ENCODE measurements around the gene DYNLT2B. TPM values are rescaled to one million over a fixed set of nuclear protein-coding genes. Genes with fewer than 3 reads are reported as not detected.
A peak's percentile ranks its signal among the peaks of the same experiment; 100 is the strongest.
"Not testable (repeated sequence)": the region's sequence is repeated elsewhere in the genome, so short reads cannot be mapped to it uniquely, and the experiment has no call there.

DYNLT2B gene
- total RNA-seq, 1 donor from 2014 or later: 5.0 TPM

DNA sequence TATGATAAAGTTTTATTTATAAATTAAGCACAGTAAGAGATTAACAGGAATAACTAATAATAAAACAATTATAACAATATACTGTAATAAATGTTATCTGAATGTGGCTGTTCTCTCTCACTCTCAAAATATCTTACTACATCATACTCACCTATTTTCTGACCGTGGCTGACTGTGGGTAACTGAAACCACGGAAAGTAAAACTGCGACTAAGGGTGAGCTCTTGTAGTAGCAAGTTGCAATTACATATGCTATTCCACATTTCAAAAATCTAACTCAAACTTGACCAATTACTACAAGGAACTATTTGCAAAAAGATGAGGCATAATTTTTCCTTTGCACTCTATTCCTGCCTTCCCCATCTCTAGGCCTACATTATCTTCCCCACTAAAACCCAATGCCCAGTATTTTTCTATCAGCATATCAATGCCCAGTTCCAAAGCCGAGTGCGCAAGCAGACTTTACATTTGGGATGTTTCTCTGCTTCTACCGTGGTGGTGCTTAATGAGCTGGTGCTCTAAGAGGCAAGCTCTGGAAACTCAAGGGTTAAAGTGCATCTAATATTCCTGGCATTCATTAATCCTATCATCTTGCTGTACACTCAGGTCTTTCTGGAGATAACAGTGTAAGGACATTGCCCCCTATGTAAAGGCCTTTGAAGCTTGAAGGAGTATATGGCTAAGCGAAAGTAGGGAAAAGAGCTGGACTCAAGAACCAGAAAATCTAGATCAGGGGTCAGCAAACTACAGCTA lies 37.2 kb downstream of the DYNLT2B start:
- intact Hi-C loops (cut with DNase I): no loop called here
- no peak for DNase-seq (ENCODE audit: low spot score)

DNA sequence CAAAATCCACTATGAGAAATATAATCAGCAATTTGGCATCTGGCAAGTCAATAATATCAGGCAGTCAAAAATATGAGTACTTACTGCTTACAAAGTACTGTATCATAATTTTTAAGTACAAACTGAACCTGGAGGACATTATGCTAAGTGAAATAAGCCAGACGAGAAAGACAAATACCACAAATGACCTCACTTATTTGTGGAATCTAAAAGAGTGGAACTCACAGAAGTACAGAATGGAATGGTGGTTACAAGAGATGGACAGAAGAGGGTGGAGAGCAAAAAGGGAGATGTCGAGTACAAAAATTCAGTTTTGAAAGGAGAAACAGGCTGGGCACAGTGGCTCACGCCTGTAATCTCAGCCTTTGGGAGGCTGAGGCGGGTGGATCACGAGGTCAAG lies 42.9 kb downstream of the DYNLT2B start:
- intact Hi-C loops (cut with DNase I): no loop called here
- DNase-seq (ENCODE audit: low spot score): no peak

DNA sequence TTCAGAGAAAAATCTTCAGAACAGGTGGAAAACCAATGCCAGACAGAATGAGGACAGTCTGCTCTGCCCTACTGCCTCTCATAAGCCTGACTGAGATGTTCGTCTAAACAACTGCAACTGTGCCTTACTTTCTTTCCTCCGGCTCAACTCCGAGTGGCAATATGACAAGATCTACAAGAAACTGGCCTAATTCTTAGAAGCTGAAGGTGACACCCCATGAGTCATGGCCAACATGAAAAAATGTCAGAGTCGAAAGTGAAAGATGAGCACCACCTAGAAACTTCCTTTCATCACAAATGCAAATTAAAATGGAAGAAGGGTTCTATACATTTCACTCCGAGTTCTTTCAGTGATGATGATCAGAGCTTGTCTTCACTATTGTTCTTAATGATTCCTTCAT lies 43.5 kb downstream of the DYNLT2B start:
- intact Hi-C loops (cut with DNase I): no loop called here
- no peak for DNase-seq (ENCODE audit: low spot score)

DNA sequence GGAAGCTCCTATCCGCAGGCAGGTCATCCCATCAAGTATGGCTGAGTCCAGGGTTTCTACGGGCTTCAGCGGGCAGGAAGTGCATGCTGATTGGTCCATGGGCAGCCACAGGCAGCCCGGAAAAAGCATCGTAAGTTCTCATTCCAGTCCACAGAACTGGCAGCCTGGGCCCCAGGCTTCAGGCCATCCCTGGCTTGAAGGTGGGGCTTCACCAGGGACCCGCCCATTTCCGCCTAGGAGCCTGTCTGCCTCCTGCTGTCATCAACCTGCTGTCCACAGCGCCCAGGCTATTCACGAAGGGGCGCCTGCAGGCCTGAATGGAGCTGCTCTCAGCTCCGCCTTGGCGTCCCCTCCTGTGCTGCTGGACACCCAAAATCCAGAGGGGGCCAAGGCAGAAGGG lies 44.4 kb downstream of the DYNLT2B start:
- no peak for DNase-seq (ENCODE audit: low spot score)
- intact Hi-C loops (cut with DNase I): no loop called here

DNA sequence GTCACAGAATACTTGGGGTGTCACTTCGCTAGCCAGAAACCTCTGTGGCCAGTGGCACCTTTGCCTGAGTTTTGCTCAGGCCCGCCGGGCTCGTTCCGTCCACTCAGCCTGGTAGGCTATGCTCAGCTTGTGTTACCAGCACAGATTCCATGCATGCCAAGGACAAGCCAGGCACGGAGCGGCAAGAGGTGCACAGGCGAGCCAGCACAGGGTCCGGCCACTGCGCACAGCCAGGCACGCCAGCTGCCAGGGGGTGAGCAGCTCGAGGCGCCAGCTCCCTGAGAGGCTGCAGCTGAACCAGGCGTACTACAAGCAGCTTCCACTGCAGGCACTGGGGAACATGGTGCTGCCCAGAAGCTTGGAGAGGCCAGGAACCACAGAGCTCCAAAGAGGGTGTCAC lies 45.2 kb downstream of the DYNLT2B start:
- intact Hi-C loops (cut with DNase I): no loop called here
- peak; percentile 77 for DNase-seq (ENCODE audit: low spot score)

DNA sequence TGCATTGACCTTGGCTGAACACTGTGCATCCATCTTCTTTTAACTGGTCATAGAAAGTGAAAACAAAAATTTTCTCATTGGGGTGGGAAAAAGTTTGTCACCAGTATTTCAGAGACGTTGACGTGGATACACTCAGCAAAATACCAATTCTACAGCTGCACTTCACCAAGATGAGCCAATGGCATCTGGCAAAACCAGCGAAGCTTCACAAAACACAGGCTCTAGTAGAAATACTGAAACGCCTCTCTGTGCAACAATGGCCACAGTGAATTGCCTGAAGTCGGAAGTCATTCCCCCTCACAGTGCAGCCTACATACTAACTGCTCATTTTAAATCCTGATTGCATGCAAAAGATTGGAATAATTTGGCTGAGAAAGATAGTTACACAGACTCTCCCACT lies 47.5 kb downstream of the DYNLT2B start:
- intact Hi-C loops (cut with DNase I): no loop called here
- DNase-seq (ENCODE audit: low spot score): no peak

DNA sequence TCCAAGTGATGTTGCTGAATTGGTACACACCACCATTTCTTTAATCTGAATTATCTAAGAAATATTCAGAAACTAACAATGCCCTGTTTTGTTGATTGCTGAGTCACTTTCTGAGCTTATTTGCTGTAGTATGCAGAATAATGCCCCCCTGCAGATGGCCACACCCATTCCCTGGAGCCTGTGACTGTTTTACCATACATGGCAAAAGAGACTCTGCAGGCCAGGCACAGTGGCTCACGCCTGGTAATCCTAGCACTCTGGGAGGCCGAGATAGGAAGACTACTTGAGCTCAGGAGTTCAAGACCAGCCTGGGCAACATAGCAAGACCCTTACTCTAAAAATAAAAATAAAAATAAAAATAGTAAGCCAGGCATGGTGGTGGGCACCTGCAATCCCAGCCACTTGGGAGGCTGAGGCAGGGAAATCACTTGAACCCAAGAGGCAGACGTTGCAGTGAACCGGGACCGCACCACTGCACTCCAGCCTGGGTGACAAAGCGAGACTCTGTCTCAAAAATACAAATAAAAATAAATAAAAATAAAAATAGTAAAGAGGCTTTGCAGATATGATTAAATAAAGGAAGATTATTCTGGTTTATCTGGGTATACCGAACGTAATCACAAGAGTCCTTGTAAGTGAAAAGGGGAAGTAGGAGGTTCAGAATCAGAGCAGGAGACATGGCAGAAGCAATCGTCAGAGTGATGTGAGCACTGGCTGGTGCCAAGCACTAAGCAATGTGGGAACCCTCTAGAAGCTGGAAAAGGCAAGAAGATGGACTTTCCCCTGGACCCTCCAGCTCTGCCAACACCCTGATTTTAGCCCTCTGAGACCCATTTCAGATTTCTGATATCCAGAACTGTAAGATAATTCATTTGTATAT lies 49.5 kb downstream of the DYNLT2B start:
- intact Hi-C loops (cut with DNase I): no loop called here
- no peak for DNase-seq (ENCODE audit: low spot score)

DNA sequence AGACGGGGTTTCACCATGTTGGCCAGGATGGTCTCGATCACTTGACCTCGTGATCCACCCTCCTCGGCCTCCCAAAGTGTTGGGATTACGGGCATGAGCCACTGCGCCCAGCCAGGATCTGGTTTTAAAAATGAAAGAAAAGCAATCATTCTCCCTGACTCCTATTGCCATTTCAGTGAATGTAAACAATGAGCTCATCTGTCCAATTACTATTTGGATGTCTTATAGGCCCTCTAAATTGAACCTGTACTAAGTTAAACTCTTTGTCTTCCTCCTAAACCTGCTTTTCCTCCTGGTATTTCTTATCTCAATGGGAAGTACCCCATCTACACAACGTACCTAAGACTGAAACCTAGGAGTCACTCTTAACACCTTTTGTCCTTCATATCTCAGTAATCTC lies 54.2 kb downstream of the DYNLT2B start:
- intact Hi-C loops (cut with DNase I): no loop called here
- no peak for DNase-seq (ENCODE audit: low spot score)

DNA sequence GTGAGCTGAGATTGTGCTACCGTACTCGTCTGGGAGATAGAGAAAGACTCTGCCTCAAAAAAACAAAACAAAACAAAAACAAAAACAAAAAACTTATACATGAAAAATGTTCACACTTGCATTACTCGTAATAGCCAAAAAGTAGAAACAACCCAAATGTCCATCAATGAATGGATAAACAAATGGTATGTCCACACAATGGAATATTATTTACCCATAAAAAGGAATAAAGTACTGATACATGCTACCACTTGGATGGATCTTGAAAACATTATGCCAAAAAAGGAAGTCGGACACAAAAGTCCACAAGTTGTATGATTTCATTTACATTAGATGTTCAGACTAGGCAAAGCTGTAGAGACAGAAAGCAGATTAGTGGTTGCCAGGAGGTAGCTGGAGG lies 57.3 kb downstream of the DYNLT2B start:
- DNase-seq (ENCODE audit: low spot score): no peak
- intact Hi-C loops (cut with DNase I): no loop called here

DNA sequence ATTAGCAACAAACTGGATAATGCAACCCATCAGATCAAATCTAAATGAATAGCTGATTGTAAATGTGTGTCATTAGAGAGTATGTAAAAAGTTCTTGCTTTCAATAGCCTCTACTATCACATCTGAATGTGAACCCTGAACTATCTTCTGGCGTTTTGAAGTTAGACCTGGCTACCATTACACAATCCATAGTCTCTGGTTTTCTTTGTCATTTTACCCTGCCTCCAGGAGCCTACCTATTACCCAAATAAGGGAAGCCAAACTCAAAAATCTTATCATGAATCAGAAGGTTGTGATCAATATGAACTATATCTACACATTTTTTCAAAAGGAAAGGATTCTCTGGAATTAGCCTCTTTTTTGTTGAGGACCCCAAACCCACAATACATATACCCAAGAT lies 62.3 kb downstream of the DYNLT2B start:
- intact Hi-C loops (cut with DNase I): loop anchor here (10.0 kb wide), 1 partner anchor 429 kb away; no protein-coding TSS in a partner anchor
- no peak for DNase-seq (ENCODE audit: low spot score)

DNA sequence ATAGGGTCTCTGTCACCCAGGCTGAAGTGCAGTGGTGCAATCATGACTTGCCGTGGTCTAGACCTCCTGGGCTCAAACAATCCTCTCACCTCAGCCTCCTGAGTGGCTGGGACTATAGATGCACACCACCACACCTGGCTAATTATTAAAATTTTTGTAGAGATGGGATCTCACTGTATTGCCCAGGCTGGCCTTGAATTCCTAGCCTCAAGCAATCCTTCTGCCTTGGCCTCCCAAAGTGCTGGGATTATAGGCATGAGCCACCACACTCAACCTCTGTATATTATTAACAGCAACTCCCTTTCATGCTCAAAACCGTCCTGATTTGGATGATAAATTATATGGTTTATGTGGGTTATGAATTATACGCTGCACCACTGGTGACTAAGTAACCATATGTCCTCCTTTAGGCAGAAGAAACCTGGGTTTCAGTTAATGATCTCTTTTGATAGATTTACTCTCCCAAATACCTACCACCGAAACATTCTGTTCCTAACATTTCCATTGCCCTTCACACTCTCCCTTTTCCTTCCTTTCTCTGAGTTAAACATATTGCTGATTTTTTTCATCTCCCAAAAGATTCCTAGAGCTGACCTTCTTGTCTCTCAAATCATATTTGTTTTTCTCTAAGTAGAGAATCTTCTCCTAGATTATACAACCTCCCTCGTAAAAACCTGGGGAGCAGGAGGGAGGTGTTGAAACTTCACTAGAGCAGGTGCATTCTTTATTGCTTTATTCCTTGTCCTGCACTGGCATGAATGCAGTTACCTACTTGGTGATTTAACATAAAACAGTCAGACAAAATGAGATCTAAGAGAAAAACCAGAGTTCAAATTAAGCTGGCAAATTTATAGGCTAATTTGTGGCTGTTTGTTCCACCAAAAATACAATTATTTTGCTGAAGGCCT lies 63.4 kb downstream of the DYNLT2B start:
- intact Hi-C loops (cut with DNase I): loop anchor here (10.0 kb wide), 1 partner anchor 430 kb away; no protein-coding TSS in a partner anchor
- no peak for DNase-seq (ENCODE audit: low spot score)

DNA sequence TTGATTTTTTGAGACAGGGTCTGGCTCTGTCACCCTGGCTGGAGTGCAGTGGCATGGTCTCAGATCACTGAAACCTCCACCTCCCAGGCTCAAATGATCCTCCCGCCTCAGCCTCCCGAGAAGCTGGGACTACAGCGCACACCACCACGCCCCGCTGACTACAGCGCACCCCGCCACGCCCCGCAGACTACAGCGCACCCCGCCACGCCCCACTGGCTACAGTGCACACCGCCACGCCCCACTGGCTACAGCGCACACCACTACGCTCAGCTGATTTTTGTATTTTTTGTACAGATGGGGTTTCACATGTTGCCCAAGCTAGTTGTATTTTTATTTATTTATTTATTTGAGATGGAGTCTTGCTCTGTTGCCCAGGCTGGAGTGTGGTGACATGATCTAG lies 66.1 kb downstream of the DYNLT2B start:
- no peak for DNase-seq (ENCODE audit: low spot score)
- intact Hi-C loops (cut with DNase I): loop anchor here (2.0 to 10.0 kb wide), 2 partner anchors 267 to 433 kb away; no protein-coding TSS in a partner anchor

DNA sequence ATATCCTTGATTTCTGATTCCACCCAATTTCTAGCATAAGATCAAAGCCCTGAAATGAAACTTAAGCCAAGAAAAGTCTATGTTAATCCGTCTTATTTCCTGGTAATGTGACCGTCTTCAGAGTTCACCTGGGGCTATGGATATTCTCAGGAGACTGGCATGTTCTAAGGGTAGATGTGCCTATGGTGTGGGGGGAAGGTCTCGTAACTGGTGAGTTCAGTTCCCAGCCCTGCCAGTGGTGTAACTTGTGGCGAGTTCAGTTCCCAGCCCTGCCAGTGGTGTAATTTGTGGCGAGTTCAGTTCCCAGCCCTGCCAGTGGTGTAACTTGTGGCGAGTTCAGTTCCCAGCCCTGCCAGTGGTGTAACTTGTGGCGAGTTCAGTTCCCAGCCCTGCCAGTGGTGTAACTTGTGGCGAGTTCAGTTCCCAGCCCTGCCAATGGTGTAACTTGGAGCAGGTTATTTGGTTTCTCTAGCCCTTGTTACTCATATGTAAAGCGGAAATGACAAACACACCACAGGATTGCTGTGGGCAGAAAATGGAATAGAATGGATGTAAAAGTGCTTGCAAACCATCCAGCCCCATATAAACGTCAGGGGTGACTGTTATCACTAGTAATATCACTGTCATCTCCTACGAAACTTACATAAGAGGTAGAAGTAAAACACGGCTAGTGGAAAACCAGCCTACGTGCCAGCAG lies 71.3 kb downstream of the DYNLT2B start:
- DNase-seq (ENCODE audit: low spot score): no peak
- intact Hi-C loops (cut with DNase I): no loop called here

DNA sequence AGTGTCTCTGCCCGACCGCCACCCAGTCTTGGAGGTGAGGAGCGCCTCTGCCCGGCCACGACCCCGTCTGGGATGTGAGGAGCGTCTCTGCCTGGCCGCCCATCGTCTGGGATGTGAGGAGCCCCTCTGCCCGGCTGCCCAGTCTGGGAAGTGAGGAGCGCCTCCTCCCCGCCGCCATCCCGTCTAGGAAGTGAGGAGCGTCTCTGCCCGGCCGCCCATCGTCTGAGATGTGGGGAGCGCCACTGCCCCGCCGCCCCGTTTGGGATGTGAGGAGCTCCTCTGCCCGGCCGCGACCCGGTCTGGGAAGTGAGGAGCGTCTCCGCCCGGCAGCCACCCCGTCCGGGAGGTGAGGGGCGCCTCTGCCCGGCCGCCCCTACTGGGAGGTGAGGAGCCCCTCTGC lies 73.9 kb downstream of the DYNLT2B start:
- DNase-seq (ENCODE audit: low spot score); intact Hi-C loops (cut with DNase I): not testable (repeated sequence)

DNA sequence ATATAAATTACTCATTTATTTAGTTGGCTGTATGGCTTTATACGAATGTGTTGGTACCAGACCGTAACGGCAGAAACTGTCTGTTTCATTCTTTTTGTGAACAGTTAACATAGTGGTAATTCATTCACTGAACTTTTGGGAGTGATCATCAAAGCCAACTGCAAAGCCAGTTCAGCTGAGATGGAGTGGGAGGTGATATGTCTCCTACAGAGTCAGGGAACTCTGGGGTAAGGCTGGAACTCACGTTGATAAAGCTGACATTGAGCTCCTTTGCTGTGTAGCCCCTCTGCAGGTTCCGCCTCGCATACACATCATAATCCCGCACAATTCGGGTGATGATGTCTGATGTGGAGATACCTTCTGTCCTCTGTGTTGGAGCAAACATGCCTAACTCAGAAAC lies 76.3 kb downstream of the DYNLT2B start:
- intact Hi-C loops (cut with DNase I): no loop called here
- no peak for DNase-seq (ENCODE audit: low spot score)

Data from cardiac septum (tissue), 1 donor.